Type B pancreatic cell (in vitro differentiated cells): ENCODE results near the gene ANKS1B. TPM values are rescaled to one million over a fixed set of nuclear protein-coding genes. Genes with fewer than 3 reads are reported as not detected.

ENCODE experiments used
- DNase-seq: peaks from one replicate; pipeline ENCODE4 v3.0.0; 2021; ENCODE audit warnings: mixed read lengths; ENCODE audit not compliant: unreplicated experiment; ENCODE audit errors: extremely low spot score
- H3K27ac Mint-ChIP-seq: 2 replicates; pipeline ENCODE4 v1.8.0; 2021; ENCODE audit warnings: mild to moderate bottlenecking, mixed read lengths
- H3K27me3 Mint-ChIP-seq: 2 replicates; pipeline ENCODE4 v1.8.0; 2021; ENCODE audit warnings: mixed read lengths
- H3K36me3 Mint-ChIP-seq: 2 replicates; pipeline ENCODE4 v1.8.0; 2021; ENCODE audit warnings: mixed read lengths
- H3K4me1 Mint-ChIP-seq: one replicate; pipeline ENCODE4 v1.8.0; 2021; ENCODE audit warnings: mixed read lengths; ENCODE audit not compliant: unreplicated experiment
- H3K4me3 Mint-ChIP-seq: 2 replicates; pipeline ENCODE4 v1.8.0; 2021; ENCODE audit warnings: mild to moderate bottlenecking, mixed read lengths
- H3K9me3 Mint-ChIP-seq: 2 replicates; pipeline ENCODE4 v1.8.0; 2021; ENCODE audit warnings: mixed read lengths
- total RNA-seq: library from RNA; stranded (reverse); gene quantifications from 2 replicates; pipeline ENCODE4 v1.2.1, GENCODE V29; 2021; ENCODE audit warnings: low replicate concordance
- TF ChIP-seq, protein P1 (sequence below): fragments of 200-600 bp; sonication (generic); conservative IDR thresholded peaks from 2 replicates; pipeline ENCODE4 v1.5.0; 2021; ENCODE audit warnings: antibody characterized with exemption, mild to moderate bottlenecking

Gene ANKS1B
- total RNA-seq, 1 donor from 2014 or later = 4.7 TPM

GRCh38 chr12:99528478-99528877, 456.3 kb downstream of the ANKS1B start:
- DNase-seq = no peak
- TF ChIP-seq, protein P1, sequence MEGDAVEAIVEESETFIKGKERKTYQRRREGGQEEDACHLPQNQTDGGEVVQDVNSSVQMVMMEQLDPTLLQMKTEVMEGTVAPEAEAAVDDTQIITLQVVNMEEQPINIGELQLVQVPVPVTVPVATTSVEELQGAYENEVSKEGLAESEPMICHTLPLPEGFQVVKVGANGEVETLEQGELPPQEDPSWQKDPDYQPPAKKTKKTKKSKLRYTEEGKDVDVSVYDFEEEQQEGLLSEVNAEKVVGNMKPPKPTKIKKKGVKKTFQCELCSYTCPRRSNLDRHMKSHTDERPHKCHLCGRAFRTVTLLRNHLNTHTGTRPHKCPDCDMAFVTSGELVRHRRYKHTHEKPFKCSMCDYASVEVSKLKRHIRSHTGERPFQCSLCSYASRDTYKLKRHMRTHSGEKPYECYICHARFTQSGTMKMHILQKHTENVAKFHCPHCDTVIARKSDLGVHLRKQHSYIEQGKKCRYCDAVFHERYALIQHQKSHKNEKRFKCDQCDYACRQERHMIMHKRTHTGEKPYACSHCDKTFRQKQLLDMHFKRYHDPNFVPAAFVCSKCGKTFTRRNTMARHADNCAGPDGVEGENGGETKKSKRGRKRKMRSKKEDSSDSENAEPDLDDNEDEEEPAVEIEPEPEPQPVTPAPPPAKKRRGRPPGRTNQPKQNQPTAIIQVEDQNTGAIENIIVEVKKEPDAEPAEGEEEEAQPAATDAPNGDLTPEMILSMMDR = no peak
- H3K36me3 Mint-ChIP-seq = no peaks in the 10 kb centered on the region
- no peak overlapping the region for H3K27ac Mint-ChIP-seq
- peaks cover 4% of the 10 kb centered on the region for H3K27me3 Mint-ChIP-seq
- H3K4me3 Mint-ChIP-seq = no peak overlapping the region
- H3K4me1 Mint-ChIP-seq = no peaks in the 10 kb centered on the region
- no peaks in the 10 kb centered on the region for H3K9me3 Mint-ChIP-seq

GRCh38 chr12:99523853-99524252, 460.9 kb downstream of the ANKS1B start:
- Mint-ChIP-seq H3K9me3 (no peaks in the 10 kb centered on the region), H3K36me3 (no peaks in the 10 kb centered on the region), H3K27ac (no peak overlapping the region), H3K27me3 (peaks cover 4% of the 10 kb centered on the region), H3K4me1 (no peaks in the 10 kb centered on the region), H3K4me3 (no peak overlapping the region)
- TF ChIP-seq, protein P1 = no peak
- no peak for DNase-seq

- Mint-ChIP-seq H3K27me3 (peaks cover 4% of the 10 kb centered on the region), H3K4me1 (no peaks in the 10 kb centered on the region), H3K9me3 (no peaks in the 10 kb centered on the region), H3K36me3 (no peaks in the 10 kb centered on the region), H3K27ac (no peak overlapping the region), H3K4me3 (no peak overlapping the region)
- TF ChIP-seq, protein P1 = no peak
- DNase-seq = no peak
These were observed 462.3 kb downstream of the ANKS1B start for GRCh38 chr12:99522456-99522855.

DNA sequence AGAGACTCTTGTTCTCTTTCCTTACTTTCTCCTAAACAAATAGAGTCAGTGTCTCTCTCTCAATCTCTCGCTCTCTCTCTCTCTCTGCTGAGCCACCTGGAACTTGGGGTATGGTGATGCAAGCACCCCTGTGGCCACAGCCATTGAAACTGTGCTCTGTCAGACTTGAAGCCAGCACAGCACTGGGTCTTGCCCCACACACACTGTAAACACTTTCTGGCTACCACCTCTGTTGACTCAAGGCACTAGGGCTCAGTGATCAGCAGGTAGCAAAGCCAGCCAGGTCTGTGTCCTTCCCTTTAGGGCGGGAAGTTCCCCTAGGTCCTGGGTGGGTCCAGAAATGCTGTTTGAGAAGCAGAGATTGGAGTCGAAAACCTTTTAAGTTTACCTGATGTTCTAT, 463.1 kb downstream of the ANKS1B start:
- H3K36me3 Mint-ChIP-seq = no peaks in the 10 kb centered on the region
- no peak for DNase-seq
- TF ChIP-seq, protein P1 = no peak
- peaks cover 4% of the 10 kb centered on the region for H3K27me3 Mint-ChIP-seq
- H3K4me1 Mint-ChIP-seq = no peaks in the 10 kb centered on the region
- H3K4me3 Mint-ChIP-seq = no peak overlapping the region
- no peaks in the 10 kb centered on the region for H3K9me3 Mint-ChIP-seq
- H3K27ac Mint-ChIP-seq = no peak overlapping the region

DNA sequence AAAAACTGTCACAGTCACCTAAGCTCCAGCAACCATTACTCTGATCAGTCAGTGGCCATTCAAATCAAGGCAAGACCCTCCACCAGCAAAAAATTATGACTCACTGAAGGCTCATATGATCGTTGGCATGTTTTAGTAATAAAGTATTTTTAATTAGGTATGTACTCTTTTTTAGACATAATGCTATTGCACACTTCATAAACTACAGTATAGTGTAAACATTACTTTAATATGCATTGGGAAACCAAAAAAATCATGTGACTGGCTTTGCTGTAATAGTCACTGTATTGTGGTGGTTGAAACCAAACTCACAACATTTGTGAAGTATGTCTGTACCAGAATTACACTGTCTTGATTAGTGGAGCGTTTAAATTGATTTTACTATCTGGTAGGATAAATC, 471.7 kb downstream of the ANKS1B start:
- Mint-ChIP-seq H3K36me3 (no peaks in the 10 kb centered on the region), H3K27me3 (no peaks in the 10 kb centered on the region), H3K9me3 (peaks cover 12% of the 10 kb centered on the region), H3K4me1 (no peaks in the 10 kb centered on the region), H3K4me3 (no peak overlapping the region), H3K27ac (no peak overlapping the region)
- DNase-seq = no peak
- TF ChIP-seq, protein P1 = no peak

DNA sequence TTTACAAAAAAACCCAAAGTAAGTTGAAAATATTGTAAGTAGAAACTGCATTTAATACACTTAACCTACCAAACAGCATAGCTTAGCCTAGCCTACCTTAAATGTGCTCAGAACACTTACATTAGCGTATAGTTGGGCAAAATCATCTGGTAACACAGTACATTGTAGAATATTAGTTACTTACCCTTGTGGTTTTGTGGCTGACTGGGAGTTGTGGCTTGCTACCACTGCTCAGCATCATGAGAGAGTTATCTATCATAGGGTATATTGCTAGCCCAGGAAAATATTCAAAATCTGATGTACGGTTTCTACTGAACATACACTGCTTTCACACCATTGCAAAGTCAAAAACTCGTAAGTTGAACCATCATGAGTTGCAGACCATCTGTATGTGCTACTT, 478.9 kb downstream of the ANKS1B start:
- Mint-ChIP-seq H3K4me3 (no peak overlapping the region), H3K27ac (no peak overlapping the region), H3K4me1 (peaks cover 4% of the 10 kb centered on the region), H3K27me3 (no peaks in the 10 kb centered on the region), H3K9me3 (peaks cover 16% of the 10 kb centered on the region), H3K36me3 (no peaks in the 10 kb centered on the region)
- DNase-seq = no peak
- TF ChIP-seq, protein P1 = no peak
